Stimulated activated CD8-positive, alpha-beta memory T cell treated with anti-CD3 and anti-CD28 coated beads, Interleukin-12 subunit alpha, Interleukin-12 subunit beta, amount 100 ng/mL, for 1 hour (primary cell): ENCODE data around the gene REN.

Experiments used
- DNase-seq: peaks from one replicate; pipeline ENCODE4 v3.0.0-alpha.2; 2020; ENCODE audit warnings: low read depth

REN gene

DNA sequence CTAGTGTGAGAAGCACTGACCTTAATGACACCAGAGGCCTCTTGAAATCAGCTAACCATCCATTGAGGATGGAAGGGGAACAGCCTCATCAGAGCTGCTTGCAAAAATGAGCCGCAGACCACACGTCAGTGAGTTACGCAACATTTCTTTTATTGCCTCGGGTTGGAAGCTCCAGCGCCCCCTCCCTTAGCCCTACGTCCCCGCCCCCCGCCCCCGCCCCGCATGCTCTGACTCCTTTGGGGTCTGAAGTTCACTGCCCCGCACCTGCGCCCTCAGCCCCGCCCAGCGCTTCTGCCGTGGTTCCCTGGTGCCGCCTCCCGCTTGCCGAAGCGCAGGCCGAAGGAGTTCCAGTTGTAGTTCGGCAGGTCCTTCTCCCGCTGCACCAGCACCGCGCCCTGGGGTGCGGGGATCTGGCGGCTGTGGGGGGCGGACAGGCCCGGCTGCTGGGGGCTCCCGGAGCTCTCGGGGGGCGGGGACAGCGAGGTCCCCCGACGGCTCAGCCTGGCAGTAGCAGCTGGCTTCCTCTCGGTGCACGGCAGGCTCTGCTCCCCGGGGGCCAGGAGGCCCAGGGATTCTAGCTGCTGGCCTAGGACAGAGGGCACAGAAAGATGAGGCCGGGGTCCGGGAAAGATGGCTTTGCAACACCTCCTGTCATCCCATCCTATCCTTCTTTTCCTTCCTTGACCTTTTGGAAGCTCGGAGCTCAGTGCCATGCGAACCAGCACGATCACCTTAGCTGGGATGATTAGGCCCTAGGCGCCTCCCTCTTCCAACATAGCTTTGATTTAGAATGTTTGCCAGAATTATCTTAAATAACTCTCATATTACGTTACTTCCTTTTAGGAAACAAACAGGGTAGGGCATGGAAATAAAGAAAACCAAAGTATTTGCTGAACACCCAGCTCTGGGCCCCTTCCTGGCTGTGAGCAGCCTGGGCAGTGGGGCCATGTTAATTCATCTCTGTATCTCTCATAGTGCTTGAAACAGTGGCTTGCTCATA, 24.4 kb upstream of the REN start:
- DNase-seq: no peak

DNA sequence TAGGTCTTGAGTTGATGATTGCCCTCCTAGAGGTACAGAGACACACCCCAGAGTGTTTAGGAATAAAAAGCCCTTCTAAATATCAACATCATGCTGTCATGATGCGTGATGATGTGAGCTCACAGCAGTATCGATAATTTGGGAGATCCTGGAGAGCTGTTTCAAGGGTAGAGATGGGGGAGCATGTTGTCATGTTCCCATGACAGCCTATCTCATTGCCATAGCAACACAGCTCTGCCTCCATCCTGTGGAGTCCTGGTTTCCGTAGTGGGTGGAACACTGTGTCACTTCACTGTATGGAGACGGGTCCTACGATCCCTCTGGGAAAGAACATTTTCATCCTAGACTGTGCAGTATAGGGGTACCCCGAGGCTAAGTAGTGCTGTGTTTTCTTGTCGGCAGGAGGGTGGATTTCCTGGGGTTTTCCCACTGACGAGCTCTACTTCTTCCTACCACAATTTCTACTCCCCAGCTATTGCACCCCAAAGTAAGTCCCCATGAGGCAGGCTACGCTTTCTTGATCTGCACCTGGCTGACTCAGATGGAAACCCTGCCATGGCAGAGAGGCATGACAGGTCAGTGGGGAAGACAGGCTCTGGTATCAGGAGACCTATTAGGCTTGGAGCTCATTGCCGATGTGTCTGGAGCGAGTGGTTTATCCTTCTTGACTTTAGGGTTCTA, 23.0 kb upstream of the REN start:
- no peak for DNase-seq

DNA sequence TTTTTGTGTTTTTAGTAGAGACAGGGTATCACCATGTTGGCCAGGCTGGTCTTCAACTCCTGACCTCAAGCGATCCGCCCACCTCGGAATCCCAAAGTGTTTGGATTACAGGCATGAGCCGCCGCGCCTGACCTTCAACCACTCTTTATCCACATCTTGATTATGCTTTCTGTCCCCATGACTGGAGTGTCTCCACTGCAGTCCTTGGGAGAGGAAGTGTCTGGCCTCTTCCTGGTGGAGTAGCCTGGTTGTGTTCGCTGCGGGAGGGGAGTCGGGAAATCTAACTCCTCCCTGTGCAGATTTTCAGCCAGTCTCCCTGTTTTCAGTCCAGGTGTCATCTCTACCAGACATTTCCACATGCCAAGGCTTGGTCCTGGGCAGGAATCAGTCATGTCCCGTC, 20.5 kb upstream of the REN start:
- no peak for DNase-seq

DNA sequence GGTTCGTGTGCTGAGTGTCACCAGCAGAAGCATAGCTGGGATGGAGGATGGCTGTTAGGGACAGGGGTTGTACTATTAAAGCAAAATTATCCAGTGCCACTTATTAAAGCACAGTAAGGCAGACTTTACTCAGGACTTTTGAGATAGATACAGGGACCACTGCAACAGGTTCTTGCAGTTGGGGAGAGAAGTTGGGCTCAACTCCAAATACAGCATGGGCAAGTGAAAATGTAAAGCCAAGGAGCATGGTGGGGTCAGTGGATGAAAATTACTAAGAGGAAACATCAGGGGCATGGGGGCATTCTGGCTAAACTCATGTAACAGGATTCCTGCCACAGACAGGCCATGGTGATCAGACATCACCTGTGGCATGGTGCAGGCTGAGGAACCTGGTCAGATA, 15.0 kb upstream of the REN start:
- DNase-seq: no peak

DNA sequence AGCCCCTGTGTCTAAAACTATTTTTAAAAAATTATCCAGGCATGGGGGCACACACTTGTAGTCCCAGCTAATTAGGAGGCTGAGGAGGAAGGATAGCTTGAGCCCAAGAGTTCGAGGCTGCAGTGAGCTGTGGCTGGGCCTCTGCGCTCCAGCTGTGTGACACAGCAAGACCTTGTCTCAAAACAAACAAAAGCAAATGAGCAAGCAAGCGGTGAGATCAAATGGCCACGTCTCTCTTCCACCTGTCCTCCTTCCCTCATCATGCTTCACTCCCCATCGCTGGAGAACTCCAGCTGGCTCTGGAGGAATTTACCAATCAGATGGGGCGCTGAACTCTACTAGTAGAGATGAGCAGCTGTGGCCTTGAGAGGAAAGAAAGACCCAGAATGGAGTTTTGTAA, 14.0 kb upstream of the REN start:
- no peak for DNase-seq

DNA sequence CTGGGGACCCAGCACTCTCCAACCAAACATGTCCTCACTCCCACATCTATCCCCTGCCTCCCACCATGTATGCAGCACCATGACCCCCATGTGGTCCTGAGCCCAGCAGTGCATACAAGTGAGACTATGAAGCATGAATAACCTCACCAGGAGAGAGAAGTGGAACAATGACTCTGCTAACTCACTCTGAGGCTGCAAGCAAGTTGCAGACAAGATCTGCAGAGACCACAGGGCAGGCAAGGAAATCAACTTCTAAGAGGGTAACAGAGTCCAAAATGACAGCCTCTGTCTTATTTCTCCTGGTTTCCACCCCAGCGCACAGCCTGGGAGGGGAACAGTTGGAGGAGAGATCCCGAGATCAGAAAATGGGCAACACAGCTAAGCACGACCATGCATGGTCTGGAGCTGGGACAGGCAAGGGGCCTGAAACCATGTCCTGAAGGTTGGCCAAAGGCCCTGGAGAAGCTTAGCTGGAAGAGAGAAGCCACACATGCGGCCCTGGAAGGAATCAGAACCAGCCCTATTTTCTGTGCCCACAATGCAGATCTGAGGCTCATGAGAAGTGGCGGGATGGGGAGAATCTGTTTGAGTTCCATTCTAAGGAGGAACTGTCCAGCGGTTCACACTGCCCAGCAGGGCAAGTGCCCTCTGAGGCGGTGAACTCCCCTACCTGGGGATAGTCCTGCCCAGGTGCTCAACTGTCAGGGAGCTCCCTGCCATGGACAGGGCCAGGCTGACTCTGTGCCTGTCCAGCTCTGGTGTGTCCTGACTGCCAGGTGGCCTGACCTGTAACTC, 12.5 kb upstream of the REN start:
- no peak for DNase-seq

DNA sequence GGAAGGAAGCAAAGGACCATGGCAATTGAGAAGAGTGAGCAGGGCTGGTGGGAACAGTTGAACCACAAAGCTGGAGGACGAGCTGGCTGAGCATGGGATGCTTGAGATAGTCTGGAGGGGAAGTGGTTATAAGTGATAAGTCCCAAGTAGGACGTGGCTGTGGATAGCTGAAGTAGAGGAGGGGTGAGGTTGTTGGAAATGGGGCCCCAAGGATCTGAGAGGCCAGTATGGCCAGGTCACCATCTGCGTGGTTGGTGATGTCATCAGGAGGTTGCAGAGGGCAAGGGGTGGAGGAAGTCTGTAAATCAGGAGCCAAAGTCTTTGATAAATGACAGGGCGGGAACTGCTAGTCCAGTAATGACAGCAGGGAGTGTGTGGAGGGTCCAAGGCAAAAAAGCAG, 11.0 kb upstream of the REN start:
- no peak for DNase-seq

DNA sequence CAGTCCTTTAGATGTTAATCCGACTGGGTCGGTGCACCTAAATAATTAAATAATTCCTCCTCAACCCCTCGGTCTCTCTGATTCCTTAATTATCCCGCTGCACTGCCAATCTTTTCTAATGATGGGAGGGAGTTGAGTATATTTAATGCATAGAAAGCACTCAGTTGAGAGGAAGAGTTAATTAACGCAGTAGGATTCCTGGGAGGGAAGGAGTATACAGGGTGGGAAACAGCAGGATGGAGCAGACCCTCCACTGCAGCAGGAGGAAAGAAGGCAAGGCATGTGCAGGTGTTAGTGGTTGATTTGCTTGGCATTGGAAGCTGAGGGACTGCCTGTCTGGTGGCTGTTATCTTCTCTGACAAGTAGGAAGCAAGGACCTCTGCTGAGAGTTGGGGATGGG, 9.9 kb upstream of the REN start:
- no peak for DNase-seq

DNA sequence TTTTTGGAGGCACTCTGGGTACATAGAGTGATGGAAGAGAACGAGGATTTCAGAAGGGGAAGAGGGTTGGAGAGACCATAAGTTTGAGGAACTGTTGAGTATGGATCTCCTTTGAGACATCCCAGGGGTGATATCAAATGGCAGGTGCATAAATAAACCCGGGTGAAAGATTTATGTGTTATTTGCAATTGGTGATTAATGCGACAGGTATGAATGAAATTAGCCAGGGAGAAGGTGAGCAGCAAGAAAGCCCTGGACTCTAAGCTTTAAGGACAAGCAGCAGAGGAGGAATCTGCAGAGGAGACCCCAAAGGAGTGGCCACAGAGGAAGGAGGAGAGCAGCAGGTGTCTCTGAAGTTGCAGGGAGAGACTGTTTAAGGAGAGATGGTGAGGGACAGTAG, 8.8 kb upstream of the REN start:
- DNase-seq: no peak

DNA sequence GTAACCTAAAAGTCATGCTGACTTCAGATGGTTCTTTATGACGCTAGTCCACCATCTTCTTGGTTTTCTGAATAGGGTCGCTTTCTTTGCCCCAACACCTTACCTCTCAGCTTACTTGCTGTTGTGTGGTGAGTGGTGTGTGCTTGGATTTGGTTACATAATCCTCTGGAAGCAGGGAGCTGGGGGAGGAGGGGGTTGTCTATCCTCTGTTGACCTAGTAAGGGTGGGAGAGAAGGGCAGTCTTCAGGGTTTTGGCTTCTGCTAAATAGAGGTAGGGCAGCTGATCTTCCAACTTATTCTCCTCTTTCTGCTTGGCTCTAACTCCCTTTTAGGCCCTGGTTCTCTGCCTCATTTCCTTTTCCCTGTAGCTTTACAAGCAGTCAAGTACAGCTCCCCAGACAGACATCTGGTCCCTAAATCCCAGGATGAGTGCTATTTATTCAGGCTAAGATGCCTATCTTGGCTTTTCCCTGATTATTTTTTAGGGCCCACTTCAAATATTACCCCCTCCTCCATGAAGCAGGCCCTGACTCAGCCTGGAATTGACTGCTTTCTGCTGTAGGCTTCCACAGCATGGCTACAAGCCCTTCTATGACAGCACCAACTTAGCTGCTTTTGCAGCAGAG, 6.4 kb upstream of the REN start:
- DNase-seq: no peak

DNA sequence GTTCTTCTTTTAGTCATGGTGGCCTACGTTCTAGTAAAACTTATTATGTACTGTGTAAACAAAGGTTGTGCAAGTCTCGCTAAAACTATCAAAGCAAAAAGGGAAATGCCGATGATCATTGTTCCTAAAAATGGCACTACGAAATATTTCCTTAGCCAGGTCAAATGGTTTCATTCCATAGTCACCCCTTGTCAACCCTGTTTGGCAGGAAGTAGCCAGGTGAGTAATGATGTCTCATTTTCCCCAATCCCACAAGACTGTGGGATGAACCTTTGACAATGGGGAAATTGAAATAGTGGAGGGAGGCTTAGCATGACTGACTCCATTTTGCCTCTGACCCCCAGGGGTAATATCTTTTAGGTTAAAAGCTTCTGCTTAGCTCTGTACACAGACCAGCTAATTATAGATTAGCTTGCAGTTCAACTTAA, 5.6 kb upstream of the REN start:
- DNase-seq: no peak

DNA sequence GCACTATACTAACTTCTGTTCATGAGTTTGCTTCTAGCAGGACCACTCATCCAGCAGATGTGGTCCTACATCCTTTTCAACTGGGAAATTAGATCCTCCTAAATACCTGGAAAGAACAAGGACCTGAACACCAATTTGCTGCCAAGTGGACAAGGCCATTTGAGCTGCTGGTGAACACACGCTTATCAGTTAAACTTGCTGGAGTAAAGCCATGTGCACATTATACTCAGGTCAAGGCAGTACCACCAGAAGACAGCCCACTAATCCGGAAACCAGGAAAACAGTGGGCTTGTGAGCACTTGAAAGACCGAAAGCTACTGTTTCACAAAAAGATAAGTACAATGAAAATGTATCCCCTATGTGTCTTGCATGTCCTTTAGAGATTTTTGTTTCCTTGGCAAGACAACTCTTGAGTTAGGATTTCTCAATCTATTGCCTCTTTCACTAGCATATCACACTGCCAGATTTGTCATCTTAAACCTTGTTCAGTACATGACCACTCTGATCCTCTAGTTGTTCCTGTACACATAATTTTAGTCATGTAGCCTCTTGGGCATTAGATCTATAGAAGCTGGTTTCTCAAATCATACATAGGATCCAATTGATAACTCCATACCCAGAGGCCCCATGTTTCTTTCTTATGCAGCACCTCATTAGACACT, 4.5 kb upstream of the REN start:
- no peak for DNase-seq

DNA sequence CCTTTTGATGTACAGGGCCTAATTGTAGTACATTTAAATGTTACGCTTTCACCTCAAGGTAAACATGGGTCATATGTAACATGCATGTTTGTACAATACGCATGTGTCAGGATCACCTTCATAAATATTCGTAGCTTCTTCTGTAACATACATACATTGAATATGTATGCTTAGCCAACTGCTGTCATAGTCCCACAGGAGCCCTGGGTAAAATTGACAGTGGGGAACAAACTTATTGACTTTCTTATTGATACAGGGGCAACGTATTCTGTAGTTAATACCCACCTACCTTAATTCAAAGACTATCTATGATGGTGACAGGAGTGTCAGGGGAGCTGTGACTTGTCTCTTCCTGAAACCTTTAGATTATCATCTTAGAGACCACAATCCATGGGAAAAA, 3.7 kb upstream of the REN start:
- DNase-seq: no peak

DNA sequence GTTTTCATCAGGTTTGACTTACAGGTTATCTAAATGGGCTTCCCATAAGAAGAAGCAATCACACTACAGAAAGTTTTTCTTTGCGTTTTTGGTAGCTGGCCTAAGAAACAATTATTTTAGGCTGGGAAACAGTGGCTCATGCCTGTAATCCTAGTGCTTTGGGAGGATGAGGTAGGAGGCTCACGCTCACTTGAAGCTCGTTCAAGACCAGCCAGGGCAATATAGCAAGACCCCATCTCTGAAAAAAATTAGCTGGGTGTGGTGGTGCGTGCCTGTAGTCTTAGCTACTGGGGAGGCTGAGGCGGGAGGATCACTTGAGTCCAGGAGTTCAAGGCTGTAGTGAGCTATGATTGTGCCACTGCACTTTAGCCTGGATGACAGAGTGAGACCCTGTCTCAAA, 1.6 kb upstream of the REN start:
- no peak for DNase-seq

DNA sequence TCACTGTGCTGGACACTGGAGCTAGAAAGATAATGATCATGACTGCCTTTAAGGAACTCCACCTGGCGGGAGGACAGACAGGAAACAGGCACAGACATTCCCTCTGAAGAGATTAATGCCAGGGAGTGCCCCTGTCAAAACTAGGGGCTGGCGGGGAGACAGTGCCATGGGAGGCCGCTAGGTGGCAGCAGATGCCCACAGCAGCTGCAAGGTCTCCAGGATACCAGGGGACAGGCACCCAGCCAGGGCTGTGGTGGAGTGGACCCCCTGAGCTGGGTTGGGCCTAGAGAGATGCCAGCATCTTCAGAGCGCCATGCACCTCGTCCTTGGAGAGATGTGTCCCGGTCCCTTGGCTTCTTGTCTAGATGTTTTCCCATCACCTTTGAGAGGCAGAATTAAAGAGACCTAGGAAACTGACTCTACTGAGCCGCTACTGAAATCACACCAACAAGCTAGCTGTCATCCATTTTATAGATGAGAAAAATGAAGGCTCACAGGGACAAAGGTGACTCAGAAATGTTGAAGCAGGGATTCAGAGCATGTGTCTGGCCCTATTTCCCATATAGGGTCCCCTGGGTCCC, 3.6 kb downstream of the REN start:
- peak; percentile 58 for DNase-seq

DNA sequence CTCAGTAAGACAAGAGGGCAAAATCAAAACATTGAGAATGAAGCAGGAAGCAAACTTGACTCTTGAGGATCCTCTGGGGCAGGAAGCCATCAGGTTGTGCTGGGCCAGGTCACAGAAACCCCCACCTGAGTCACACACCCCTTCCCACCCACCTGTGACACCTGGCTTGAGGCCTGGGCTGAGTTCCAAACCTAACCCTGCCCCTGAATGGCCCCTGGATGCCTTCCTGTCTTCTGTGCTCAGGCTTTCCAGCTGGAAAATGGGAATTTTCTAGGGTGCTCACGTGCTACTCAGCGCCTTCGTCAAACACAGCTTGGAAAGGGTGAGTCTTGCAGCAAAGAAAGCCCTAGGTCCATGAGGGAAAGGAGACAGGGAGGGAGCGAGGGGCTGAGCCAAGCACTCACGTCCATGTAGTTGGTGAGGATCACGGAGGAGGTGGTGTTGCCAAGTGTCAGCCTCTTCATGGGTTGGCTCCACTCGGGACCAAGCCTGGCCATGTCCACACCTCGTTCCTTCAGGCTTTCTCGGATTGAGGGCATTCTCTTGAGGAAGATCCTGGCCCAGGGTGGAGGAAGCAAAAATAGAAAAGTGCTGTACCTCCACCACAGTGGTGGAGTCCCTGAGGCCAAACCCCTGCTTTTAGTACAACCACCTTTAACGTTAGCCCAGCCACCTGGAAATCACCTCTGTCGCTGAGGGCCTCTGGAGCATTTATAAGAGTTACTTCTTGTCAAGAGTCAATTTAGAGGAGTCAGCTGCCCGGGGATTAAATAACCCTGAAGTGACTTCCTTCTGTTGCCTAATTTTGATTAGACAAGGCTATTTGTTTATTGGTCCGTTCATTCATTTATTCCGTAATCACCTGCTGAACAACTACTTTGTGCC, 4.3 kb downstream of the REN start:
- no peak for DNase-seq

DNA sequence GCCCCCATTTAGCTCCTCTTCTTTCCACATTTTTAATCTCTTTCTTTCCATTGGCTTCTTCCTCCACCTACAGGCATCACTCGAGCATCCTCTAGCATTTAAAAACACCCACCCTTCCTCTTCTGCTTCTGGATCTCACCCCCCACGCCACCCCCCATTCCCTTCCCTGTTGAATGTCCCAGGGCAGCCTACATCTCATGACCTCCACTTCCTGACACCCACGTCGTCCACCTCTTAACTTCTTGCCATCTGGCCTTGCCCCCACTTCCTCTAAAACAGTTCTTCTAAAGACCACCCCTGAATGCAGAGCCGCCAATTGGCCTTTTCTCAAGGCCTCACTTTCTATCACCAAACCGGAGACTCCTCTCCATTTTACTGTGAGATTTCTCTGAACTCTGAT, 8.2 kb downstream of the REN start:
- DNase-seq: no peak

DNA sequence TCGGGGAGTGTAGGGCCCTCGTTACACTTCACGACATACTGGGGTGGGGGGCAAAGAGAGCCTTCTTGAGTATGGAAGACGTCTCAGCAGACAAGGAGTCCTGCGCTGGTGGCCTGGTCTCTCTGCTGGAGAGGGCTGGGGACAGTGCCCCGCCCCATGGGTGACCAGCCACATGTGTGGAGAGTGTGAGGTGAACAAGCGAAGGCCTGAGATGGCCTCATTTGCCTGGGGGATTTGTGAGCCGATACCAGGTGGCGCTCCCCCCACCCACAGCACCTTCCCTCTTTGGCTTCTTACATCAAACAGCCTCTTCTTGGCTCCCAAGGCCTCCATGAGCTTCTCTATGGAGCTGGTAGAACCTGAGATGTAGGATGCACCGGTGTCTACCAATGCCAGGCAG, 10.3 kb downstream of the REN start:
- DNase-seq: no peak

DNA sequence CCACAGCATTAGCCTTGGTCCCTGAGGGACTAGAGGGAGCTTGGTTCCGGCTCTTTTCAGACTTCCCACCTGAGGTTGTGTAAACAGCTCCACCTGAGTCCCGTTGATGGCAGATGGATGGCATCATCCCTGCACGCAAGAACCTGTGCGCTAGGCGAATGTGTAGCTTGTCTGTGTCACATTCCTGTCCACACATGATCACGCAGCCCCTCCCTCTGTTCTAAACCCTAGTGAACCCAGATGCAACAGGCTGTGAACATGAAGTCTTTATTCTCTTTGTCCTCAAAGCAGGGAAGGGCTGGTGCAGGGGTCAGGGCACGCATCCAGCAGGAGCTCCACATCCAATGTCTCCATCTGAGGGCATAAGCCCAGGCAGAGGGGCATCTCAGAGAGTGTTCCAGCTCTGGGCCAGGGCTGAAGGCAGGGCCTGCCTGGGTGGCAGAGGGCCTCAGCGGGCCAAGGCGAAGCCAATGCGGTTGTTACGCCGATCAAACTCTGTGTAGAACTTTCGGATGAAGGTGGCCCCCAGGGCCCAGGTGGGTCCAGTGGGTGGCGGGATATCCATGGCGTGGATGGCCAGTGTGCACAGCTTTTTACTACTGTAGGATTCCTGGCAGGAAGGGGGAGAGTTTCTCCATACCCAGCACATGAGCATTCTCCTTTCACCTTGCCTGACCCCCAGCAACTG, 11.4 kb downstream of the REN start:
- DNase-seq: no peak

DNA sequence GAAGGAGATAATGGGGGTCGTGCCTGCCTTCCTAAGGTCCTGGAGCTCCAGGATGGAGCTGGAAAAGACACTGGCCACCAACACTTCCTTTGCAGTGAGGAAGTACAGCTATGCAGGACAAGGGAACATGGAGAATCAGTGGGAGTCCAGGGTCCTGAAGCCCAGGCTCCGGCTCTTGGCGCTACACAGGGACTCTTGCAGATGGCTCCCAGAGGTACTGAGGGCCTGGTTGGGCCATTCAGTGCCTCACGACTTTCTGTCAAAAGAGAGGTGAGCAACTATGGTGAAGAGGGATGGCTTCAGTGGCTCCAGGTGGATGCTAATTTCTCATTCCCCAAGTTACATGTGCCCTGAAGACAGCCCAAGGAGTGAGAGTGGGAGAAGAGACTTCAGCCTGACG, 12.5 kb downstream of the REN start:
- no peak for DNase-seq
